ENCODE measurements around the gene NBEAL1.
"Not testable (repeated sequence)": the region's sequence is repeated elsewhere in the genome, so short reads cannot be mapped to it uniquely, and the experiment has no call there.

Gene NBEAL1

DNA sequence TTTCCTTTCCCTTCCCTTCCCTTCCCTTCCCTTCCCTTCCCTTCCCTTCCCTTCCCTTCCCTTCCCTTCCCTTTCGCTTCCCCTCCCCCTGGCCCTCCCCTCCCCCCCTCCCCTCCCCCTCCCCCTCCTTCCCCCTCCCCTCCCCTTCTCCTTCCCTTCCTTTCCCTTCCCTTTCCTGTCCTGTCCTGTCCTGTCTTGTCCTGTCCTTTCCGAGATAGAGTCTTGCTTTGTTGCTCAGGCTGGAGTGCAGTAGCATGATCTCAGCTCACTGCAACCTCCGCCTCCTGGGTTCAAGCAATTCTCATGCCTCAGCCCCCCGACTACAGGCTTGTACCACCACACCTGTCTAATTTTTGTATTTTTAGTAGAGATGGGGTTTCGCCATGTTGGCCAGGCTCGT, 24.5 kb downstream of the NBEAL1 start:
- DNase-seq (ENCODE audit: low read depth in 3 of 3): not testable (repeated sequence)

DNA sequence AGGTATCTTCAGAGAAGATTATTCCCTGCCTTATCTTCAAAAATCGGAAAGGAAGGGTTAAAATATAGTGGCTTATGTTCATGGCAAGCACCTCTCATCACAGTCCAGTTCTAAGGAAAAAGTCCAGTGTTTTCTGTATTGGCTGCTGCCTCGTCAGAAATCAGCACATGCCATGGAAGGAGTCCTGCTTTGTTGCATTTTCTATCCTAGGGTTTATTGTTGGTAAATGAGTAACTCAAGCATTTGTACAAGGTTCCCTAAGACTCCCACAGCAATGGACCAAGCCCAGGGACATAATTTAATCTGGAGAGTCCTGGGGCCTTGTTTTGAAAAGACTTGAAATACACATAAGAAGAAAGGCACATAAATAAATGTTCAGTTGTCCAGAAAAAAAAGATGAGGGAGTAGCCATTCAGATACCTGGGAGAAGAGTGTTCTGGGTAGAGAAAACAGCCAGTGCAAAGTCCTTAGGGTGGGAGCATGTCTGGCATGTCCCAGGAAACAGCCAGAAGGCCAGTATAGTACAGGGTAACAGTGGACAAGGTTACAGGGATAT, 26.4 kb downstream of the NBEAL1 start:
- DNase-seq (ENCODE audit: low read depth in 3 of 3): no peak

DNA sequence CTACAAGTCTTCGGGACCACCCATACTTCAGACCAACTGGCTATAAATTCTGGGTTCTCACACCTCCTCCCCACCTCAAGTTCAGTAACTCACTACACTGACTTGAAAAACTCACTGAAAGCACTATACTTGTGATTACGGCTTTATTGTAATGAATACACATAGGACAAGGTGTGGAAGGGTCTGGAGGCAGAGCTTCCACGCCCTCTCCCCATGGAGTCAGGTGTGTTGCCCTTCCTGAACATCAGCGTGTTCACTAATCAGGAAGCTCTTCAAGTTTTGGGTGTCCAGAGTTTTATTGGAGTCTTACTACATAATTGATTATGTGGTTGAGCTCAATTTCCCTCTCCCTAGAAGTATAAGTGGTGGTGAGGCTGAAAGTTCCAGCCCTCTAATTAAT, 27.5 kb downstream of the NBEAL1 start:
- DNase-seq (ENCODE audit: low read depth in 3 of 3): no peak

DNA sequence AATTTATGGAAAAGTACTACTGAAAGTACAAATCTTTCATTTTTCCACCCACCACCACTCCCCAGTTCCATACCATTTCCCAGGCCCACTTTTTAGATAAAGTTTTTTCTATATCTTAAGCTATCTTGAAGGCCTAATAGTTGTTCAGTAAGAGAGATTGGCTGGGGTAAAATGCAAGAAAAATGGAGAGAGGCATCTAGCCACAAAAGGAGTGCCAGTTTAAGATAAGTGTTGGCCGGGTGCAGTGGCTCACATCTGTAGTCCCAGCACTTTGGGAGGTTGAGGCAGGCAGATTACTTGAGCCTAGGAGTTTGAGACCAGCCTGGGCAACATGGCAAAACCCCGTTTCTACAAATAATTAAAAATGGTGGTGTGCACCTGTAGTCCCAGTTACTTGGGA, 28.6 kb downstream of the NBEAL1 start:
- DNase-seq (ENCODE audit: low read depth in 3 of 3): no peak

DNA sequence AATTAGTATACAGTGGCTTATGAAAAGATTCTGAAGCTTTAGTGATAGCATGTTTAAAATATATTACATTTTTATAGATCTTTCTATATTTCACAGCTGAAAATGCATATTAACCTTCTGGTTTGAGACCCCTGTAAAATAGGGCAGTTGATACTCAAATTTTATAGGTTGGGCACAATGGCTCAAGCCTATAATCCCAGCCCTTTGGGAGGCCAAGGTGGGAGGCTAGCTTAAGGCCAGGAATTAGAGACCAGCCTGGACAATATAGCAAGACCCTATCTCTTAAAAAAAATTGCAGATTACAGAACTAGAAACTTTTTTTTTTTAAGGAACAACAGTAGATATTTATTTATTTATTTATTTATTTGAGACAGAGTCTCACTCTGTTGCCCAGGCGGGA, 31.2 kb downstream of the NBEAL1 start:
- no peak for DNase-seq (ENCODE audit: low read depth in 3 of 3)

DNA sequence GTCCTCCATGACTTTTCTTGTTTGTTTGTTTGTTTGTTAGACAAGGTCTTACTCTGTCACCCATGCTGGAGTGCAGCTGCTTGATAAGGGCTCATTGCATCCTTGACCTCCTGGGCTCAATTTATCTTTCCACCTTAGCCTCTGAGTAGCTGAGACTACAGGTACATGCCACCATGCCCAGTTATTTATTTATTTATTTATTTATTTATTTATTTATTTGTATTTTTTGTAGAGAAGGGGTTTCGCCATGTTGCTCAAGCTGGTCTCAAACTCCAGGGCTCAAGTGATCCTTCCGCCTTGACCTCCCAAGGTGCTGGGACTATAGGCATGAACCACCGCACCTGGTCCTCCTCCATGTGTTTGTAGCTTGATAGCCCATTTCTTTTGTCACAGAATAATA, 37.9 kb downstream of the NBEAL1 start:
- no peak for DNase-seq (ENCODE audit: low read depth in 3 of 3)

DNA sequence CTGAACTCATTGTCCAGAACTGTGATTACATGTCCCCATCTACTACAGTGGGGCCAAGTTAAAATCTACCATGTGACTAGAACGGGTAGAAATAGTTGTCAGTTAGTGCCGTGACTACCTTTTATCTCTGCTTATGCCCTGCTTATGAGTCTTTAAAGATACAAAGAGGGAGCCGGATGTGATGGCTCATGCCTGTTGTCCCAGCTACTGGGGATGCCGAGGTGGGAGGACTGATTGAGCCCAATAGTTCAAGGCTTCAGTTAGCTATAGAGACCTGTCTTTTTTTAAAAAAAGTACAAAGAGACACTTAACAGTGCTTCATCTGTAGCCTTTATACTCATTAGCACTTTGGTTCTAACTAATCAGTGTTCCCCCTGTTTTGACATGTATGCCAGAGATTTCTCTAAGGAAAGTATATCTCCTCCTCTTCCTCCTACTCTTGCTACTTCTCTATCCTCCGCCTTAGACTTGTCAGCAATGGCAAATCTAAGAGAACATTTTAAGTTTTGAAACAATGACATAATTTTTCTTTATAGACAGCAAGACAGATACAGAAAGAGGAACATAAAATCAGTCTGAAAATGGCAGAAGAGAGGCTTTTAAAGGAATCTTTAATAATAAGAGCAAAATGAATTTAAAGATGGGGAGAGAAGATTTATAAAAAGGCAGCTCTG, 45.0 kb downstream of the NBEAL1 start:
- no peak for DNase-seq (ENCODE audit: low read depth in 3 of 3)

DNA sequence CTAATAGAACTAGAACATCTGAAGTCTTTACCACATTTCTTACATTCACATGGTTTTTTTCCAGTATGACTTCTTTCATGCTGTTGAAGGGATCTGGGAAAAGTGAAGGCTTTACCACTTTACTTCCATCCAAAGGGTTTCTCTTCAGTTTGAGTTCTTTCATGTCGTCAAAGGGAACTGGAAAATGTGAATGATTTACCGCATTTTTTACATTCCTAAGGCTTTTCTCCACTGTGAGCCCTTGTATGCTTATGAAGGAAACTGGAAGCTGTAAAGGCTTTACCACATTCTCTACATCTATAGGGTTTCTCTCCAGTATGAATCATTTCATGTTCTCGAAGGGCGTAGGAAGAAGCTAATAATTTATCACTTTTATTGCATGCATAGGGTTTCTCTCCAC, 46.7 kb downstream of the NBEAL1 start:
- DNase-seq (ENCODE audit: low read depth in 3 of 3): no peak

DNA sequence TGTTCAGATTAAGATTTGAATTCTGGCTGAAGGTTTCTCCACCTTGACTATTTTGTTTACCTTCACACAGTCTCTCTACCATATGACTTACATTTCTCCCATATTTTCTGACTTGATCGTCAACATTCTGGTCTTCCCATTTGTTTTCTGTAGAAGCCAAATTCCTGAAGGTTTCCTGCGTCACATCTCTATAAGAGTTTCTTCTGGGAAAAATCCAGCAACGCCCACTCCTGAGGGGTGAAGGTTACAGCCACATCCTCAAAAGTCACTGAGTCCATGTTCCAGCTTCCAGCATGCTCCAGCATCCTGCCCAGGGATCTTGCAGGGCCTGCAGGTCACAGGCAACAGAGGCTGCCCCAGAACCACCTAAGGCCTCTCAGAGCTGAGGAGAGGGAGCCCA, 47.5 kb downstream of the NBEAL1 start:
- no peak for DNase-seq (ENCODE audit: low read depth in 3 of 3)

DNA sequence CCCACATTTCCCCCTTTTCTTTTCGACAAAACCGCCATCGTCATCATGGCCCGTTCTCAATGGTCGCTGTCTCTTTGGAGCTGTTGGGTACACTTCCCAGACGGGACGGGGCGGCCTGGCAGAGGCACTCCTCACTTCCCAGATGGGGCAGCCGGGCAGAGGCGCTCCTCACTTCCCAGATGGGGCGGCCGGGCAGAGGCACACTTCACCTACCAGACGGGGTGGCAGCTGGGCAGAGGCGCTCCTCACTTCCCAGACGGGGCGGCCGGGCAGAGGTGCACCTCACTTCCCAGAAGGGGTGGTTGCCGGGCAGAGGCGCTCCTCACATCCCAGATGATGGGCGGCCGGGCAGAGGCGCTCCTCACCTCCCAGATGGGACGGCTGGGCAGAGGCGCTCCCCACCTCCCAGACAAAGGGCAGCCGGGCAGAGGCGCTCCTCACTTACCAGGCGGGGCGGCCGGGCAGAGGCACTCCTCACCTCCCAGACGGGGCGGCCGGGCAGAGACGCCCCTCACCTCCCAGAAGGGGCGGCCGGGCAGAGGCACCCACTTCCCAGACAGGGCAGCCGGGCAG, 51.9 kb downstream of the NBEAL1 start:
- DNase-seq (ENCODE audit: low read depth in 3 of 3): not testable (repeated sequence)

DNA sequence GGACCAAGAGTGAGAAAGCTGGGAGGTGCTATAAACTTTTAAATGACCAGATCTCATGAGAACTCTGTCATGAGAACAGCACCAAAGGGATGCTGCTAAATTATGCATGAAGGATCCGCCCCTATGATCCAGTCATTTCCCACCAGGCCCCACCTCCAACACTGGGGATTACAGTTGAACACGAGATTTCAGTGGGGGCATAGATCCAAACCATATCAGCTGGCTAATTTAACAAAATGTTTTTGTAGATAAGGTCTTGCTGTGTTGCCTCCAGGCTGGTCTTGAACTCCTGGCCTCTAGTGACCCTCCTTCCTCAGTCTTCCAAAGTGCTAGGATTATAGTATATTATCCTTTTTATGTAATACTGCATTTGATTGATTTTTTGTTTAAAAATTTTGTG, 56.0 kb downstream of the NBEAL1 start:
- no peak for DNase-seq (ENCODE audit: low read depth in 3 of 3)

DNA sequence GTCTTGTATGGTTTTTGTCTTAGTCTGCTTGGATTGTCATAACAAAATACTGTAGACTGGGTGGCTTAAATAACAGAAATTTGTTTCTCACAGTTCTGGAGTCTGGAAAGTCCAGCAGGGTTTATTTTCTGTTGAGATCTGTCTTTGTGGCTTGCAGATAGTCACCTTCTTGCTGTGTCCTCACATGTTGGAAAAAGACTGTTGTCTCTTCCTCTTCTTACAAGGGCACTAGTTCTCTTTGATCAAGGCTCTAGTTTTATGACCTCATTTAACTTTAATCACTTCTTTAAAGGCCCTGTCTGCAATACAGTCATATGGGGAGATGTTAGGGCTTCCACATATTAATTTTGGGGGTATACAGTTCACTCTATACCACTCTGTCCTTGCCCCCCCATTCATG, 56.5 kb downstream of the NBEAL1 start:
- no peak for DNase-seq (ENCODE audit: low read depth in 3 of 3)

DNA sequence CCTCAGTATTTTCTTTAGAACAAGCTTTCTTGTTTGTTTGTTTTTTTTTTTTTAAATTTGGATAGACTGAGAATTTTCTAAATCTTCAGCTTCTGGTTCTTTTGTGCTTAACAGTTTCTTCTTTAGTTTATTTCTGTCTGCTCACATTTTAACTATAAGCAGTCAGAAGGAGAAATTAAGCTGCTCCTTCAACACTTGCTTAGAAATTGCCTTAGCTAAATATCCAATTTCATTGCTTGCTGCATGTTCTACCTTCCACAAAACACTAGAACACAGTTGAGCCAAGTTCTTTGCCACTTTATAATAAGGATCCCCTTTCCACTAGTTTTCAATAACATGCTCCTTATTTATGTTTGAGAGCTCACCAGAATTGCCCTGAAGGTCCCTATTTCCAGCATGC, 57.7 kb downstream of the NBEAL1 start:
- DNase-seq (ENCODE audit: low read depth in 3 of 3): no peak

DNA sequence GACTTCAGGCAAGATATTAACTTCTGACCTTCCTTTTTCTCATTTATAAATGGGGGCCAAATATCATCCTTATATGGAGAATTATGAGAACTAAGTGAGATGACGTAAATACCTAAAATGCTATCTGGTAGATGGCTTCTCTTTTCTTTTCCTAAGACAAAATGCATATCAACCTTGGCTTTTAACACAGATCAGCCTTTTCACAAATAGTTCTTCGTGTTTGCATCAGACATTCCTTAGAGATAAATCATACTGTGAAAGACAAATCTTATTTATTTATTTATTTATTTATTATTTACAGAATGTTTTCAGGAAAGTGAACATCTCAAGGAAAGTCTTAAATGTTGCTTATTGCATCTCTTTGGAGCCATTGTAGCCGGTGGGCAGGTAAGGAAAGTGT, 62.8 kb downstream of the NBEAL1 start:
- DNase-seq (ENCODE audit: low read depth in 3 of 3): no peak

DNA sequence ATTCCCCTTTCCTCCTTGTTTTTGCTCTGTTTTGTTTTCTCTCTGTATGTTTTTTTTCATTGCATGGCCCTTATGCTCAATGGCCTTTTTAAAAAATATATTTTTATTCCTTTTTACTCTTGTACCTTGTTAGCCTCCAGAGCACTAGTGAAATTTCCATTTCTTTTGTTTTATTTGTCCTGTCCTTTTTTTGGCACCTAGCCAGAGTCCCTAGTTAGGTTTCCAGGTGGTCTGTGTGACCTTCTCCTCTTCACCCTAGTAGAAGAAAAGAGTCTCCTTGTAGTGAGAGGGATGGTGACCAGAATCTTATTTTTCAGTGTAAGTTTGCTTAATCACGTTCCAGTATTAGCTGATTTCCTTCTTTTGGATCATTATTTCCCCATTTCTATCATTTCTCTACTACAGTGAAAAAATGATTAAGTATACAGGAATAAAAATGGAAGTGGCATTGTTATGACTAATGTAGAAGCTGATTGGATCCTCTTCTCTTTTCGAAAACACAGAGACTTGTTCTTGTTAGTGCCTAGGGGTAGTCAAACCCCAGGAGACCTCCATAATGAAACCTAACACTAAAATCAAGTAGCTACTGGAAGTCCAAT, 65.9 kb downstream of the NBEAL1 start:
- DNase-seq (ENCODE audit: low read depth in 3 of 3): no peak

DNA sequence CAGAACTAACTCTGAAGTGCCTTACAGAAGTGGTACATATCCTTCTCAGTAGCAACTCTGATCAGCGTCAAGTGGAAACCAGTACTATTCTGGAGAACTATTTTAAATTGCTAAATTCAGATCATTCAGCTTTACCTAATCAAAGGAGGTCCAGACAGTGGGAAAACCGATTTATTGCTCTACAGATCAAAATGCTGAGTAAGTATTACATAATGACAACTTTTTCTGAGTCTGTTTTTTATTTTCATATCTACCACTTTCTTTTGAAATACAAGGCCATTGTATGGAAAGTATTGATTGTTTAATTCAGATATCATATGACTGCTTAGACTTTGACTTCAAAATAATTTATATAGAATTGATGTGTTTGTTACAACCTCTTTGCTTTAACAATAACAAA, 68.7 kb downstream of the NBEAL1 start:
- no peak for DNase-seq (ENCODE audit: low read depth in 3 of 3)

DNA sequence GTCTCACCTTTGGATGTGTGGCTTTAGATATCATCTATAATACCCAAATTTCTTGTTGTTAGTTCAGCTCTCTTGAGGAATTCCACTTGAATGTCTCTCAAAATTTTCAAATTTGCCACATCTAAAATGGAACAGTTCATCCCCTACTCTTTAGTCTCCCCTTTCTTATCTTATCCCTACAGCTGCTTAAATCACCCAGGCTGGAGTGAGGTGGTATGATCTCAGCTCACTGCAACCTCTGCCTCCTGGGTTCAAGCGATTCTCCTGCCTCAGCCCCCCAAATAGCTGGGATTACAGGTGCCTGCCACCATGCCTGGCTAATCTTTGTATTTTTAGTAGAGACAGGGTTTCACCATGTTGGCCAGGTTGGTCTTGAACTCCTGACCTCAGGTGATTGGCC, 71.7 kb downstream of the NBEAL1 start:
- not testable (repeated sequence) for DNase-seq (ENCODE audit: low read depth in 3 of 3)

DNA sequence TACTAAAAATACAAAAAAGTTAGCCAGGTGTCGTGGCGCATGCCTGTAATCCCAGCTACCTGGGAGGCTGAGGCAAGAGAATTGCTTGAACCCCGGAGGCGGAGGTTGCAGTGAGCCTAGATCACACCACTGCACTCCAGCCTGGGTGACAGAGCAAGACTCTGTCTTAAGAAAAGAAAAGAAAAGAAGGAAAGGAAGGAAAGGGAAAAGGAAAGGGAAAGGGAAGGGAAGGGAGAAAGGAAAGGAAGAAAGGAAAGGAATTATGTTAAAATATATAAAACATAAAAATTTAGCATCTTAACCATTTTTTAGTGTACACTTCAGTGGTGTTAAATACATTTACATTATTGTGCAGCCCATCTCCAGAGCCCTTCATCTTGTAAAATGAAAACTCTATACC, 76.0 kb downstream of the NBEAL1 start:
- not testable (repeated sequence) for DNase-seq (ENCODE audit: low read depth in 3 of 3)

DNA sequence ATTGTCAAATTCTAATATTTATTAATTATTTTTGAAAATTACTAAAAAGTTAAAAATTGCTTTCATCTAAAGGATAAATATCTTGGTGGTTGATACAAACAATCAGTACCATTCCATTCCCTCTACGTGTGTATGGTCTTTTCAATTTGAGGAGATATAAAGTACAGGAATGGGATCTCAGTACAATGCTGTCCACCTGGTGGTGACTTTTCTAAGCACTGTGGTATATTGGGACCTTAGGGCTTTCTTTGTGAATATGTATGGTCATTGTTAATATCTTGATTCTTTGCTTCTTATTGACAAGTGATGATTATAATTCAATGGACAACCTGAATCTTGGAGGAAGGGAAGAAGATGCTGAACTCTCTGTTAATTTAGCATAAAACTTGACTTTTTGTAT, 83.1 kb downstream of the NBEAL1 start:
- no peak for DNase-seq (ENCODE audit: low read depth in 3 of 3)

DNA sequence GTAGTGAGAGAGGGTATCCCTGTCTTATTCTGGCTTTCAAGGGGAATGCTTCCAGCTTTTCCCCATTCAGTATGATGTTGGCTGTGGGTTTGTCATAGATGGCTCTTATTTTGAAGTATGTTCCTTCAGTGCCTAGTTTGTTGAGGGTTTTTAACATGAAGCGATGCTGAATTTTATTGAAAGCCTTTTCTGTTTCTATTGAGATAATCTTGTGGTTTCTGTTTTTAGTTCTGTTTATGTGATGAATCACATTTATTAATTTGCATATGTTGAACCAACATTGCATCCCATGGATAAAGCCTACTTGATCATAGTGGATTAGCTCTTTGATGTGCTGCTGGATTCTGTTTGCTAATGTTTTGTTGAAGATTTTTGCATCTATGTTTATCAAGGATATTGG, 87.7 kb downstream of the NBEAL1 start:
- not testable (repeated sequence) for DNase-seq (ENCODE audit: low read depth in 3 of 3)

DNA sequence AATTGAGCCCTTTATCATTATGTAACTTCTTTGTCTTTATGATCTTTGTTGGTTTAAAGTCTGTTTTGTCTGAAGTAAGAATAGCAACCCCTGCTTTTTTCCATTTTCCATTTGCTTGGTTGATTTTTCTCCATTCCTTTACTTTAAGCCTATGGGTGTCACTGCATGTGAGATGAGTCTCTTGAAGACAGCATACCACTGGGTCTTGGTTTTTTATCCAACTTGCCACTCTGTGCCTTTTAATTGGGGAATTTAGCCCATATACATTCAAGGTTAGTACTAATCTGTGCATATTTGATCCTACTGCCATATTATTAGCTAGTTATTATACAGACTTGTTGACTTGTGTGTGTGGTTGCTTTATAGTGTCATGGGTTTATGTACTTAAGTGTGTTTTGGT, 89.6 kb downstream of the NBEAL1 start:
- DNase-seq (ENCODE audit: low read depth in 3 of 3): no peak

DNA sequence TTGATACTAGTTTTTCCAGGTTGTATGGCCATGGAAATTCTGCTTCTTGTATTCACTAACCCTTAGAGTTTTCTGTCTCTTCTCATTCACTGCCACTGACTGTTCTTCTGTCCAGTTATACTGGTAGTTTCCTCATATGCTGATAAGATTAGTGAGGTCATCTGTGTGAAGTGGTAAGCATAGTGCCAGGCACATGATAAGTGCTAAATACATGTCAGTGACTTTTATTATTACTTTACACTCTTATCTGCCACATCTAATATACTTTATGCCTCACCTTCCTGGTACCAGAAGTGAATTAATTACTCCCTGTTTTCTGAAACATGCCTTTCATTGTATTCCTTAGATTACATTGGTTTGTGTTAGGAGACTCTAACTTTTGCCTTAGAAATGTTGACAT, 91.3 kb downstream of the NBEAL1 start:
- DNase-seq (ENCODE audit: low read depth in 3 of 3): no peak

DNA sequence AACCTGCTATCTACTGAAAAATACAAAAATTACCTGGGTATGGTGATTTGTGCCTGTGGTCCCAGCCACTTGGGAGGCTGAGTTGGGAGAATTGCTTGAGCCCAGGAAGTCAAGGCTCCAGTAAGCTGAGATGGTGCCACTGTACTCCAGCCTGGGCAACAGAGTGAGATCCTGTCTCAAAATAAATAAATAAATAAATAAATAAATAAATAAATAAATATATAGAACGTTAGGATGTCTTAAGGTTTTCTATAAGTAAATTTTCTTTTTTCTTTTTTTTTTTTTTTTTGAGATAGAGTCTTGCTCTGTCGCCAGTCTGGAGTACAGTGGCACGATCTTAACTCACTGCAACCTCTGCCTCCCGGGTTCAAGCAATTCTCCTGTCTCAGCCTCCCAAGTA, 95.8 kb downstream of the NBEAL1 start:
- DNase-seq (ENCODE audit: low read depth in 3 of 3): not testable (repeated sequence)
